GM08714 (cell line): ENCODE results near the gene SOX10.
"Not testable (repeated sequence)": the region's sequence is repeated elsewhere in the genome, so short reads cannot be mapped to it uniquely, and the experiment has no call there.

Experiments used
- H3K4me3 ChIP-seq: fragments of 200-500 bp; sonication (Bioruptor generic); 2 replicates; pipeline ENCODE4 v1.5.1; 2014; ENCODE audit warnings: mild to moderate bottlenecking, low read length, inconsistent platforms
- ZNF274 ChIP-seq: IDR thresholded peaks from 2 replicates; pipeline ENCODE4 v1.6.1; 2012; ENCODE audit warnings: mild to moderate bottlenecking, low read depth, low read length

SOX10 gene

GRCh38 chr22:37985050-37985585, 763 bp upstream of the SOX10 start:
- no peak for TF ChIP-seq ZNF274
- H3K4me3 ChIP-seq: no peak overlapping the region

DNA sequence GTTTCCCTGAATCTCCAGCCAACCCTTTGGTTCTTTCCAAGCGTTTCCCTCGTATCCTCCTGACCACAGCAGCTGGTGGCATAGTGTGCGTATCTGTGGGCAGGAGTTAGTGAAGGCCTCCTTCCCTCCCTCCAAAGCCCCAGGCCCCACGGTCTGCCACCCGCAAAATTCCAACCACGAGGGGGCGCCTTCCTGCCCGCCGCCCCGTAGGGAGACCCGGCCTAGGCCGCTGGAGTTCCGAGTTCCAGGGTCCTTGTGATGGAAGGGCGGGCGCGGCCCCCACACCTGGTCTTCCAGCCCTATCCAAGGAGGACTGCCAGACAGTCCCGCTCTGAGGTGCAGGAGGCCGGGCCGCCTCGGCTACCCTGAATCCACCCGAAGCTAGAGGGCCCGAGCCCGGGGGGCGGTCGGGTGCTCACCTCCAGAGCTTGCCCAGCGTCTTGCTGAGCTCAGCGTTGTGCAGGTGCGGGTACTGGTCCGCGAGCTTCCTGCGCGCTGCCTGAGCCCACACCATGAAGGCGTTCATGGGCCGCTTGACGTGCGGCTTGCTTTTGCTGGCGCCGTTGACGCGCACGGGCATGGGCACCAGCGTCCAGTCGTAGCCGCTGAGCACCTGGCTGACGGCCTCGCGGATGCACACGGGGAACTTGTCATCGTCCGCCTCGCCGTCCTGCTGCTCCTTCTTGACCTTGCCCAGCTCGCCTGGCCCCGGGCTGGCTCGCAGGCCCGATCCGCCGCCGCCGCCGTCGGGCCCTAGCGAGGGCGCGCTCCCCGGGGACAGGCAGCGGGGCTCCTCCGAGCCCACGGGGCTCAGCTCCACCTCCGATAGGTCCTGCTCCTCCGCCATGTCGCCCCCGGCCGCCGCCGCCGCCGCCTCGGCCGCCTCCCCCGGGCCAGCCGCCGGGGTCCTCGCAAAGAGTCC, 1.2 kb downstream of the SOX10 start:
- no peak overlapping the region for H3K4me3 ChIP-seq
- no peak for TF ChIP-seq ZNF274

DNA sequence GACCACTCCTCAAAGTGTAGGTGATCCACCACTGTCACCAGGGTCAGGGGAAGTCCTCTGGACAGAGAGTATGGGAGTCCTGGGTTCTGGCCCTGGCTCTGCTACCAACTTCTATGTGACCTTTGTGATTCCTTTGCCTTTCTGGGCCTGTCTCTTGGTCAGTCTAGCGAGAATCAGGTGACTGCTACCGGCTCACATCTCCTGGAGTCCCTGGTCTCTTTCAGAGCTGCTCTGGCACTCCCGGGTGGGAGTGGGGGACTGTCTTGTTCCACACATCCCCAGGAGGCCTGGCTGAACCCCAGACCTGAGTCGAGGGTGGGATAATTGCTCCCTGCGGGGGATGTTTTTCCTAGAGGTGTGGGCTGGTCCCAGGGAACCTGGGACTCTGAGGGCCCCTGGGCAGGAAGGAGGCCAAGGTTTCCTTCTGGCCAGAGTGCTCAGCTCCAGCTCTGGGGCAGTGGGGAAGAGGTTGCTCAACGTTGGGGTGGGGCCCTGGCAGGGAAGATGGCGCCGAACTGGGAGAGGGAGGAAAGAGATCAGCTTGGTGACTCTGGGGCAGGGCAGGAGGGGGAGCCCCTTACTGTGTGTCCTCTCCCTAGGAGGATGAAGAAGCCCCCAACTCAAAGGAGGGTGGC, 2.1 kb downstream of the SOX10 start:
- H3K4me3 ChIP-seq: no peak overlapping the region
- no peak for TF ChIP-seq ZNF274

DNA sequence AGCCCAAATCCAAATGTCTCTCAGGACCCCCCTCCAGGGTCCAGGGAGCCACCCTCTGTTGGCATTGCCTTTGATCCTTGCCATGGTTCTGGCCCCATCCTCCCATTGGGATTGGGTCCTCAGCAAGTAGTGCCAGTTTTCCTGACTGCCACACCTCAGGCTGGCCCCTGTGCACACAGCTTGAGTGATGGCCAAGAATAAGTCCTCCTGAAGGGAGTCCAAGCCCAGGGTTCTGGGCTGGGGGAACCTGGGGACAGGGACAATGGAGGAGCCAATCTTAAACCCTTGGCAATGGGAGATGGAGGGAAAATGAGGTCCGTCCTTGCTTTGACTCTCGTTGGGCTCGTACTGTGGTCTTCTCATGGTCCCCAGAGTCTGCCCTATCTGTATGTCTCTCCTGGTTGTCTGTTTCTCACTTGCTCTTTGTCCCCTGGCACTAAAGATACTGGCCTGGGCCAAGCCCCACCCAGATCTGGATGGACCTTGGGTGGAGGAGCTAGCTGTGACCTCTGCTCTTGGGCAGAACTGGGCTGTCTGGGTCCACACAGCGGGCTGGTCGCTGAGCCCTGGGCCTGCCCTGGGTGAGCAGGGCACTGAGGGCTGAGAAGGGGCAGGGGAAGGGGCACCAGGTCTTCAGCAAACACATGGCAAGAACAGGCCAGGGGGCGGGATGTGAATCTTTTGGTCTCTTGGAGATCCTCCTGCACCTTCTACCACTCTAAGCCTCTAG, 2.9 kb downstream of the SOX10 start:
- TF ChIP-seq ZNF274: no peak
- H3K4me3 ChIP-seq: no peak overlapping the region

DNA sequence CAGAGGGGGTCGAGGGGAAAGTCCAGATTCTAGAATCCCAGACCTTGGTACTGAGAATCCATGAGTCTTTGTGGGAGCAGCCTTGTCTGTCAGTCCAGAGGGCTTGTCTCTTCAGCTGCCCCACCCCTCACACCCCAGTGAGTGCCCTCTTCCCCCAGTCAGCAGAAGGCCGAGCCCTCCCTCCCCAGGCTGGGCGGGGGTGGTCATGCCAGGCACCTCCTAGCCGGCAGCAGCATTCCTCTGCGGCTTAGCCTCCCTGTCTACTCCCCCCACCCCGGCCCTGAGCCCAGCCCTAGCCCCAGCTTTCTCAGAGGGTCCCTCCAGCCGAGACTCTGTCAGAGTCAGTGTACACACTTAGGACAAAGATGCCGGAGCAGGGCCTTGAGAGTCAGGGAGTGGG, 4.6 kb downstream of the SOX10 start:
- TF ChIP-seq ZNF274: no peak
- no peak overlapping the region for H3K4me3 ChIP-seq

DNA sequence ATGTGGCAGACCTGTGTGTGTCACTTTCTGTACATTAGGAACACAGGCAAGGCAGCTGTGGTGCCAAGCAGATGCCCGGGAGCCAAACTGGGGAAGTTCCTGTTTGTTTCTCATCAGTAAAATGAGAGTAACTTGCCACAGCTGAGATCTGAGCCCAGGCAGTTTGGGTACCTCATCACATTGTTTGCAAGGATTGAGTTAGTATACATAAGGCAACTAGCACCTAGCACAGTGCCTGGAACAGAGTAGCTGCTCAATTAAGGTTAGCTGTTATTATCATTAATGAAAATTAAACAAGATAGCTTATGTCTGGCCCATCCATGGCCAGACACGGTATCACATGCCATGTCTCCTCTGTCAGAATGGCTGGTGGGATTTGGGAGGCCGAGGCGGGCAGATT, 7.8 kb downstream of the SOX10 start:
- no peak for TF ChIP-seq ZNF274

DNA sequence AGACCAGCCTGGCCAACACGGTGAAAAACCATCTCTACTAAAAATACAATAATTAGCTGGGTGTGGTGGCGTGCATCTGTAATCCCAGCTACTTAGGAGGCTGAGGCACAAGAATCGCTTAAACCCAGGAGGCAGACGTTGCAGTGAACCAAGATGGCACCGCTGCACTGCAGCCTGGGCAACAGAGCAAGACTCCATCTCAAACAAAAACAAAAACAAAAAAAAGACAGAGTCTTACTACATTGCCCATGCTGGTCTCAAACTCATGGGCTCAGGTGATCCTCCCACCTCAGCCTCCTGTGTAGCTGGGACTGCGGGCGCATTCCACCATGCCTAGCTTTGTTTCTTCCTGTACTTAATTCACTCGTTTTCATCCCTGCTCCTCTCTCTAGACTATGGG, 8.3 kb downstream of the SOX10 start:
- H3K4me3 ChIP-seq: not testable (repeated sequence)

More for the DNA sequence above, 7.8 kb downstream of the SOX10 start:
- no peak overlapping the region for H3K4me3 ChIP-seq

- H3K4me3 ChIP-seq: no peak overlapping the region
- TF ChIP-seq ZNF274: no peak
Observed at GRCh38 chr22:37975153-37975552, 9.2 kb downstream of the SOX10 start.

GRCh38 chr22:37973271-37974170, 10.8 kb downstream of the SOX10 start:
- TF ChIP-seq ZNF274: no peak

DNA sequence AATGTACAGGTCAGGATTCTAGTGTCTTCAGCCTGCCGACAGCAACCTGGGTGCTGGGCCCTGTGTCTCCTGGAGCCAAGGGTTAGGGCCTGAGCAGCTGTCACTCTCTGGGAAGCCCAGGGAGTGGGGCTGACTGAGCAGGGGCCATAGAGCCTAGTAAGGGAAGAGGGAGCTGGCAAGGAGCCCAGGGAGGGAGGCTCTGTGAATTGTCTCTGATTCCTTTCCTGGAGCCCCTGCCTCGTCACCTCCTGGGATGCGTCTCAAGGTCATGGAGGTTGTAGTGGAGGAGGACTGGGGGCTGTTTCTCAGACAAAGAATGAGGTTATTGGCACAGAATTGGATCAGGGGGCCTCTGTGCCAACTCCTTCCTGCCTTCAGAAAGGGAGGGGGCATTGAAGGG, 11.8 kb downstream of the SOX10 start:
- no peak for TF ChIP-seq ZNF274

More at GRCh38 chr22:37973271-37974170, 10.8 kb downstream of the SOX10 start:
- H3K4me3 ChIP-seq: no peak overlapping the region

GRCh38 chr22:37971475-37972434, 12.6 kb downstream of the SOX10 start:
- TF ChIP-seq ZNF274: no peak
- H3K4me3 ChIP-seq: no peak overlapping the region

More for the DNA sequence above, 11.8 kb downstream of the SOX10 start:
- no peak overlapping the region for H3K4me3 ChIP-seq

GRCh38 chr22:37970864-37971263, 13.5 kb downstream of the SOX10 start:
- no peak for TF ChIP-seq ZNF274
- no peak overlapping the region for H3K4me3 ChIP-seq
